Measurements from ENCODE around the gene SGCA.

SGCA gene

DNA sequence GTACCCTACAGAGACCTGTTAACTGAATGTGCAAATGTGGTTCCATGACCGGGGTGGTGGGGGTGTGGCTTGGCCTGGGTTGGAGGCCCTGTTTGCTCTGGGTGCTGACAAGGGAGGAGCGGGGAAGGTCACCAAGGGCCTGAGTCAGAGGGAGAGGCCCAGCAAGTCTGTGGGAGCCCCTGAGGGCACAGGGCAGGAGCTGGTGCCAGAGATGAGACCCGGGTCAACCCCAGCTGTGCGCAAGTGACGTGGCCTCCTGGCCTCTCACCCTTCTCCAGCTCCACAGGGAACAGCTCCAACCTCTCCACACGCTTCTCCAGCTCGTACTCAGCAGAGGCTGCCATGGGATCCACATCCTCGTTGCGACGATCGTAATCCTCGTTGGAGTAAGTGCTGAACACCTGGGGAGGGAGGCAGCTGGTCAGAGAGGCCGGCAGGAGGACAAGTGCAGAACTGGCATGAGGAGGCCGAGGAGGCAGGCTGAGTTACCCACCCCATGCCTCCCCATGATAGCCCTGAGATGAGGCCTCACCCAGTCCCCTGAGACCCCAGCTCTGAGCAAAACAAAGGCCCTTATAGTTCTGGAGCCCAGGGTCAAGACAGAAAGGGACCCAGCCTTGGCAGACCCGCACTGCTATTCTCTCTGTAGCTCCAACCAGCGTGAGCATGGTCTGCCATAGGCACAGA lies 20.8 kb upstream of the SGCA start:
- peaks cover 61% of the 10 kb centered on the region for H3K36me3 ChIP-seq (ENCODE audit: control insufficient read depth, insufficient read depth, low read length)
- 97 to 98% methylated on average over 5 to 15 of the region's 16 CpGs for WGBS, 2 experiments (ENCODE audit: insufficient coverage in 2 of 2)
- H3K27ac ChIP-seq (ENCODE audit: low read depth, low read length, severe bottlenecking), result no peak overlapping the region
- H3K4me1 ChIP-seq (ENCODE audit: control insufficient read depth, insufficient read depth, low read length, poor library complexity, severe bottlenecking), result peaks cover 35% of the 10 kb centered on the region
- H3K4me3 ChIP-seq (ENCODE audit: extremely low read depth, insufficient read depth, low read length, poor library complexity, severe bottlenecking), result no peak overlapping the region
- no peaks in the 10 kb centered on the region for H3K9me3 ChIP-seq (ENCODE audit: control insufficient read depth, low read length)

DNA sequence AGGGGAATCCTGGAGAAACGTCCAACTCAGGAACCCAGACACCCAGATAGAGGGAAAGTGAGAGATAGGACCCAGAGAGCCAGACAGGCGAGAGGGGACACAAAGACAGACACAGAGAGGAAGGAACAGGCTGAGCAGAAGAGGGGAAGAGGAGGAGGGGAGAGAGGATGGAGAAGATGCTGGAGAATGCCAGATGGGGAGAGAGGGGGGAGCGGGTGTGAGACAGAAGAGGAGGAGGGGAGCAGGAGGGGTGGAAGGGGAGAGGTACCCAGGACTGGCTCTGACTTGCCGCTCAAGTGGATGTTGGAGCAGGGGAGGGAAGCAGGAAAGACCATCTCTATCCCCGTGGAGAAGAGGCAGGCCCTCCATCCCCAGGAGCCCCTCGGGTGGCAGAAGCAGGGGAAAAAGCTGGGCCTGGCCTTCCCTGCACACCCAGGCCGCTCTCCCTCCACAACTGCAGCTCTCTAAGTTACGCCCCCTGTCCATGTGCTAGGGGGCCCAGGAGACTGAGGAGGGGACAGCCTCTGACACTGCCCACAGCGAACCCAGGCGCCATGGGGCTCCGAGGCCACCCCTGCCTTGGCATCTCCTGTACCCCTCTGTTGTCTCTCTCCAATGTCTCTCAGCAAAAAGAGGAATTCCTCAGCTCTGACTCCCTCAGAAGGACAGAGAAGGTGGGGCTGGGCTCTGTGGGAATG lies 20.1 kb upstream of the SGCA start:
- Histone ChIP-seq H3K9me3 (ENCODE audit: control insufficient read depth, low read length) (no peaks in the 10 kb centered on the region), H3K4me3 (ENCODE audit: extremely low read depth, insufficient read depth, low read length, poor library complexity, severe bottlenecking) (no peak overlapping the region)
- WGBS, 2 experiments (ENCODE audit: insufficient coverage in 2 of 2), result 84 to 88% methylated on average over 10 of the region's 11 CpGs

DNA sequence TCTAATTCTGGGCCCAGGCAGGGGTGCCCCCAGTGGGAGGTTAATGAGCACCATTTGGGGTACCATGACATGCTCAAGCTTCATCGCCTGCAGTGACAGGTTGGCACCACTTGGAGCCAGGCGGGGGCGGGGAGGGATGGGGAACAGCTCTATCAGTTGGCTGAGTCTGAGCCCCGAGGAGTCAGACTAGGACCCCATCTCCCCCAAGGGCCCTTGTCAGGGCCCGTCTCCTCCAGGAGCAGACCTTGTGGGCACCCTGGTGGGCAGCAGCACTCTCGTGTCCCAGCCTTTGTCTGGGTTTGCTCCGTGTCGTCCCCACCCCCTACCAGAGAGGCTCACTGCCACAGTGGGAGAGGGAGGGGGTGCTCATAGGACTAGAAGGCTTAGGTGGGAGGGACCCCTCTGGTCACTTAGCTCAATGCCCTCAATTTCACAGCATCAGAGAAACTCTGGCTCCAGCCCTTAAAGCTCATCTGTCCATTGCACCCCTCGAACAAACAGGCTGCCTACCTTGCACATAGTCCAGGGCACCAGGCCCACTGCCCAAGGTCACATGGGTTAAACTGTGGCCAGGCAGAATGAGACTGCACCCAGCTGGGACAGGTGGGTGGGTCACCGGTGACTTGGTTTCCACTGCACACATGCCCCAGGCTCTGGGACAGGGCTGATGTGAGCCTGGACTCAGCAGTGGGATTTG lies 19.4 kb upstream of the SGCA start:
- Histone ChIP-seq H3K4me1 (ENCODE audit: control insufficient read depth, insufficient read depth, low read length, poor library complexity, severe bottlenecking) (peaks cover 24% of the 10 kb centered on the region), H3K36me3 (ENCODE audit: control insufficient read depth, insufficient read depth, low read length) (peaks cover 47% of the 10 kb centered on the region), H3K4me3 (ENCODE audit: extremely low read depth, insufficient read depth, low read length, poor library complexity, severe bottlenecking) (no peak overlapping the region), H3K9me3 (ENCODE audit: control insufficient read depth, low read length) (no peaks in the 10 kb centered on the region), H3K27ac (ENCODE audit: low read depth, low read length, severe bottlenecking) (no peak overlapping the region)
- 84 to 92% methylated on average over 7 of the region's 10 CpGs for WGBS, 2 experiments (ENCODE audit: insufficient coverage in 2 of 2)

More for the DNA sequence above, 20.1 kb upstream of the SGCA start:
- H3K36me3 ChIP-seq (ENCODE audit: control insufficient read depth, insufficient read depth, low read length), result peaks cover 54% of the 10 kb centered on the region
- no peak overlapping the region for H3K27ac ChIP-seq (ENCODE audit: low read depth, low read length, severe bottlenecking)
- H3K4me1 ChIP-seq (ENCODE audit: control insufficient read depth, insufficient read depth, low read length, poor library complexity, severe bottlenecking), result peaks cover 28% of the 10 kb centered on the region

DNA sequence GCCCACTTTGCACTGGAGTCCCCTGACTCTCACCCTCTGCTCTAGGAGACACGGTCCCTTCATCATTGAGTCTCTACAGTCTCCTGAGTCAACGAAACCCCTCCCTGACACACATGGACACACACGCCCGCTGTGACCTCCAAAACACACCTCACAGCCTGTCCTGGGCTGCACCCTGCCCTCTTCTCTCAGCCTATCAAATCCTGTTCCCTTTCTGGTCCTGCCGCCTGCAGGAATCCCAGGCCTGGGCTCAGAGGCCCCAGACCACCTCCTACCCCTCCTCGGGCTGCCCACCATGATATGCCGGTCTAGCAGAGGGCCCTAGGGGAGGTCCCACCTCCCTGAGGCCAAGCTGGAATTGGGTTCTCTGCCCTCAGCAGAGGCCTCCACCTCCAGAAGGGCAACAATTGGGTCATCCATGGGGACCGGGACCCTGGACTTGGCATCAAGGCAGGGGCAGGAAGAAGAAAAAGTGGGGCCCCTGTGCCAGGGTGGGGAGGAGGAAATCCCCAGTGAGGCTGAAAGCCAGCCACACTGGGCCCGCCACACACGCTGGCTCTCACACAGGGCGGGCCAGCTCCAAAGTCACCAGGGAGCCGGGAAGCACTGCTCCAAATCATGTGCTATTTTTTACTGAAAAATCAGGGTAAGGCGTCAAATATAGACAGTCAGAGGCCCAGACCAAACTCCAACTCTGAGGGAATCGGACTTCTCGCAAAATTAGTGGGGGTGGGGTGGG lies 18.7 kb upstream of the SGCA start:
- peak overlapping the region; percentile 12 for H3K4me3 ChIP-seq (ENCODE audit: extremely low read depth, insufficient read depth, low read length, poor library complexity, severe bottlenecking)
- H3K9me3 ChIP-seq (ENCODE audit: control insufficient read depth, low read length), result no peaks in the 10 kb centered on the region
- no peak overlapping the region for H3K27ac ChIP-seq (ENCODE audit: low read depth, low read length, severe bottlenecking)
- H3K4me1 ChIP-seq (ENCODE audit: control insufficient read depth, insufficient read depth, low read length, poor library complexity, severe bottlenecking), result peaks cover 24% of the 10 kb centered on the region
- H3K36me3 ChIP-seq (ENCODE audit: control insufficient read depth, insufficient read depth, low read length), result peaks cover 41% of the 10 kb centered on the region
- 84 to 87% methylated on average over 10 to 13 of the region's 15 CpGs for WGBS, 2 experiments (ENCODE audit: insufficient coverage in 2 of 2)

DNA sequence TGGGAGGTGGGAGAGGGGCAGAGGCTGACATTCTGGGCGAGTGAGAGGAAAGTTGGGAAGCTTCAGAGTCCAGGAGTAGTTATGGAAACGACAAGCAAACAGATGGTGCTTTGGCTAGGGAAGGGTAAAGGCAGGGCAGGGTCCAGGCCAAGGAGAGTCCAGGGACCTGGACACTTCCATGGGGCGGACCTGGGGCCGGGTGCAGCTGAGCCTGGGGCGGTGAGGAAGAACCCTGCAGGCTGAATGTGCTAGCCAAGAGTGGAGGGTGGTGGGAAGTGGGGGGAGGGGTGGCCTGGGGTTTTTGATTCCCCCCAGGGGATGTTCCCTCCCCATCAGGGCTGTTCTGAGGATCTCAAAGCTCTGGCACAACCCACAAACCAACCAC lies 18.0 kb upstream of the SGCA start:
- Histone ChIP-seq H3K36me3 (ENCODE audit: control insufficient read depth, insufficient read depth, low read length) (peaks cover 34% of the 10 kb centered on the region), H3K4me1 (ENCODE audit: control insufficient read depth, insufficient read depth, low read length, poor library complexity, severe bottlenecking) (peaks cover 31% of the 10 kb centered on the region), H3K9me3 (ENCODE audit: control insufficient read depth, low read length) (no peaks in the 10 kb centered on the region), H3K4me3 (ENCODE audit: extremely low read depth, insufficient read depth, low read length, poor library complexity, severe bottlenecking) (peak overlapping the region; percentile 90), H3K27ac (ENCODE audit: low read depth, low read length, severe bottlenecking) (no peak overlapping the region)
- 42 to 51% methylated on average over 3 to 5 of the region's 5 CpGs for WGBS, 2 experiments (ENCODE audit: insufficient coverage in 2 of 2)

DNA sequence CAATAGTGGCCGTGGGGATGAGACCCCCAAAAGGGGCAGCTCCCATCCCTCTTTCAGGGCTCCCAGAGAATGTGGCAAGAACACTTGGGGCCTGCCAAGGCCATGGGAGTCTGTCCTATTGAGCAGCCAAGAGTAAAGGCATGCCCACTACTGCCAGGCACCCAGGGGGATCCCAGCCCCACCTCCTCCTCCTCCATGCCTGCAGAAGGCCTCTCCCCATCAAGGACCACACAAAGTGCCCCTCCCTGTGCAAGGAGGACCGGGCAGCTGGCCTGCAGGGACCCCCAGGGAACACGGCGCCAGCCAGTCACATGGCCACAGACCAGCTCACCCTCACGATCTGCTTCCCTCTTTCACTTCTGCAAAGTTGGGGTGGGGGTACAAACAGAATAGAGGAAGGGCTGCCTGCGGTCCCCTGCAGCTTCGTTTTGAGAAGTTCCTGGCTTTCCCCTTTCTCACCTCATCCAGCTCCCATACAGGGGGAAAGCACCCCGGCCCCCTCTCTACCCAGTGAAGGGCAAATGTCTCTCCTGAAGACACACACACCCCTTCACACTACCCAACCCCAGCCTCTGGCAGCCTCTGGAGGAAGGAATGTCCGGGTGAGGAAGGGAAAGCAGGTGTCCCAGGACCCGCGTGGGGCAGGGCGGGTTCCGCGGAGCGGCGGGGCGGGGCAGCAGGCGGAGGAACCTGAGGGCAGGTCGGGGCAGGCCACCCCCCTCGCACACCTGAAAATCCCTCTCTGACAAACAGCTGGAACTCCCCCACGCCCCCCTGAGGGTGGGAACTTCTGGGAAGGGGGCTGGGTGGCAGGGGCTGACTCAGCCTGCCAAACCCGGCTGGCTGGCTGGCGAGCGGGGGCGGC lies 17.3 kb upstream of the SGCA start:
- H3K9me3 ChIP-seq (ENCODE audit: control insufficient read depth, low read length), result no peaks in the 10 kb centered on the region
- H3K4me1 ChIP-seq (ENCODE audit: control insufficient read depth, insufficient read depth, low read length, poor library complexity, severe bottlenecking), result peaks cover 37% of the 10 kb centered on the region
- 10 to 13% methylated on average over 7 to 9 of the region's 25 CpGs for WGBS, 2 experiments (ENCODE audit: insufficient coverage in 2 of 2)
- peak overlapping the region; percentile 90 for H3K4me3 ChIP-seq (ENCODE audit: extremely low read depth, insufficient read depth, low read length, poor library complexity, severe bottlenecking)
- peaks cover 28% of the 10 kb centered on the region for H3K36me3 ChIP-seq (ENCODE audit: control insufficient read depth, insufficient read depth, low read length)
- peak overlapping the region; percentile 23 for H3K27ac ChIP-seq (ENCODE audit: low read depth, low read length, severe bottlenecking)

DNA sequence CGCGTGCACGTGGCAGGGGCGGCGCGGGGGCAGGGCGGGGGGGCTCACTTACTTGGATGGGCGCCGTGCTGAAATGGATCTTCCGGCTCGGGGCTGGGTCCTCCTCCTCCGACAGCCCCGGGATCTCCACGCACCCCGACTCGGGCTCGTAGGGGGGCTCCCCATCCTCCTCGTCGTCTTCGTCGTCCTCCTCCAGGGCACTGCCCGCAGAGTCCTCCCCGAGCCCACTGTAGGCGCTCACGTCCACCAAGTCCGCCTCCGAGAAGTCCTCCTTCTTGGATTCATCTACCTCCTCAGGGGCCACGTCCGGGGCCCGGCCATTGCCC lies 16.8 kb upstream of the SGCA start:
- H3K9me3 ChIP-seq (ENCODE audit: control insufficient read depth, low read length), result no peaks in the 10 kb centered on the region
- peaks cover 22% of the 10 kb centered on the region for H3K36me3 ChIP-seq (ENCODE audit: control insufficient read depth, insufficient read depth, low read length)
- peaks cover 37% of the 10 kb centered on the region for H3K4me1 ChIP-seq (ENCODE audit: control insufficient read depth, insufficient read depth, low read length, poor library complexity, severe bottlenecking)
- WGBS, 2 experiments (ENCODE audit: insufficient coverage in 2 of 2), result 1% methylated on average over 26 to 30 of the region's 30 CpGs
- peak overlapping the region; percentile 90 for H3K4me3 ChIP-seq (ENCODE audit: extremely low read depth, insufficient read depth, low read length, poor library complexity, severe bottlenecking)
- H3K27ac ChIP-seq (ENCODE audit: low read depth, low read length, severe bottlenecking), result peak overlapping the region; percentile 29

DNA sequence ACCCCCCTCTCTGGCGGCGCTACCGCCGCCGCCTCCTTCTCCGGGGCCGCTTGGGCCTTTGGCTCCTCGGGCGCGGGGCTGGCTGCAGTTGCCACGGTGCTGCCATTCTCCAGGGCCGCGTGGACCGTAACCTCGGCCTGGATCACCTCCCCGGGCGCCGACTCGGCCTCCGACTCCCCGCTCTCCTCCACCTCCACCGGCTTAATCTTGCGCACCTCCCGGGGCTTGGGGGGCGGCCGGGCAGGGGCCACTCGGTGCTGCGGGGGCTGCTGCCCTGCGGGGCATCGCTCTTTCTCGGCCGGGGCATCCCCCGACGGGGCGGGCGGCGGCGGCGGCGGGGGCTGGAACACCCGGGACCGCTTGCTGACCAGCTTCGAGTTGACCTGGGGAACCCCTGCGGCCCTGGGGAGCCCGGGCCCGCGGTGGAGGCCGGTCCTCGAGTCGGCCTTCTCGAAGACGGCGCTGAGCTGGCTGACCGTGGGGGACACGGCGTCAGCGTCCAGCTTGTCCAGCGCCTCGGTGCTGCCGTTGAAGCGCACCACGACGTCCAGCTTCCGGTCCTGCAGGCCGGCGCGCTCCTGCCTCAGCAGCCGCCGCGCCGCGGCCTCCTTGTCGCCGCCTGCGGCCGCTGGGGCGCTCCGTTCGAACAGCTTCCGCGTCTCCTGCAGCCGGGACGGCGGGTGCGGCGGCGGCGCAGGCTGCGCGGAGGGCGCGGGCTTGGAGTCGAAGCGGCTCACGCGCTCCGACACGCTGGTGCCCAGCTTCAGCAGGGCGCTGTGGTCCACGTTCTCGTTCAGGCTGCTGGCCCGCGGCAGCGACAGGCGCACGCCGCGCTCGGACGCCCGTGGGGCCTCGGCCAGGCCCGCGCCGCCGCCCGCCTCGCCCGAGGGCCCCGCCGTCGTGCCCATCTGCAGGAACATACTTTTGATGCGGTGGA lies 16.1 kb upstream of the SGCA start:
- WGBS, 2 experiments (ENCODE audit: insufficient coverage in 2 of 2), result 1% methylated on average over 109 to 115 of the region's 123 CpGs
- H3K4me1 ChIP-seq (ENCODE audit: control insufficient read depth, insufficient read depth, low read length, poor library complexity, severe bottlenecking), result peaks cover 38% of the 10 kb centered on the region
- H3K36me3 ChIP-seq (ENCODE audit: control insufficient read depth, insufficient read depth, low read length), result peaks cover 15% of the 10 kb centered on the region
- H3K27ac ChIP-seq (ENCODE audit: low read depth, low read length, severe bottlenecking), result peak overlapping the region; percentile 29
- H3K9me3 ChIP-seq (ENCODE audit: control insufficient read depth, low read length), result no peaks in the 10 kb centered on the region
- H3K4me3 ChIP-seq (ENCODE audit: extremely low read depth, insufficient read depth, low read length, poor library complexity, severe bottlenecking), result peak overlapping the region; percentile 90

DNA sequence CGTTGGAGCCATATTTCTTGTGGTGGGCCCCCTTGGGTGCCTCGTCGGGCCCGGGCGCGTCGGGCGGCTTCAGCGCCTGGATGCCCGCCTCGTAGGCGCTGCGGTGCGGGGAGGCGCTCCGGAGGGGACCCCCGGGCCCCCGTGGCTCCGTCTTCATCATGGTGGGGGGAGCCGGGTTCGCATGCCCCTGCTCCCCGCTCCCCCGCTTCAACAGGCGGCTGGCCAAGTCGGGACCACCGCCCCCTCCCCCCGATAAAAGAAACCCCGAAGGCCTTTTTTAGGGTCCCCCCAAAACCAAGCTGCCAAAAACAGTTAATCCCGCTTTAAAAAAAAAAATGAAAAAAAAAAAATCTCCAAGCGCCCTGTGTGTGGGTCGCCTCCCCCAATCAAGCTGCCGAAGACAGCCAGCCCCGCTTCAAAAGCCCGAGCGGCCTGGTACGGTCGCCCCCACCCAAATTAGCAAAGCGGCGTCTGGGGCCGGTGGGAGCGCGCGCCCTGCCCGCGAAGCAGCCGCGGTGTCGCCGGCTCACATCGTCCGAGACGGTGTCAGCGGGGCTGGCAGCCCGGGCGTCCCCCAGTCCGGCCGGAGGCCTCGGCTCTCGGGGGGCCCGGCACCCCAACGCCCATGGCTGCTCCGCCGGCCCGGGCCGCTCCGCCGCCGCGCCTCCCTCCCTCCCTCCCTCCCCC lies 15.3 kb upstream of the SGCA start, which contains the start of gene PPP1R9B:
Gene PPP1R9B (minus strand): TSS at position 324 of the 687 bp plus-strand sequence. CDS start 164 bp downstream, at position 160.
- H3K4me1 ChIP-seq (ENCODE audit: control insufficient read depth, insufficient read depth, low read length, poor library complexity, severe bottlenecking), result peaks cover 45% of the 10 kb centered on the region
- peak within 1 kb of the TSS; percentile 90 for H3K4me3 ChIP-seq (ENCODE audit: extremely low read depth, insufficient read depth, low read length, poor library complexity, severe bottlenecking)
- no peaks in the 10 kb centered on the region for H3K9me3 ChIP-seq (ENCODE audit: control insufficient read depth, low read length)
- WGBS, 2 experiments (ENCODE audit: insufficient coverage in 2 of 2), result 0 to 1% methylated on average over 32 to 54 of the region's 69 CpGs
- H3K27ac ChIP-seq (ENCODE audit: low read depth, low read length, severe bottlenecking), result peak within 1 kb of the TSS; percentile 87
- peaks cover 7% of the 10 kb centered on the region for H3K36me3 ChIP-seq (ENCODE audit: control insufficient read depth, insufficient read depth, low read length)
